Ovary (tissue), 9 donors: ENCODE data around the gene CEBPG. TPM values are rescaled to one million over a fixed set of nuclear protein-coding genes. Genes with fewer than 3 reads are reported as not detected.

Source experiments
- DNase-seq, 5 donors: peaks; one replicate each; pipeline ENCODE4 v3.0.0-alpha.2; 2019 to 2020
- H3K27ac ChIP-seq, 2 donors: fragments of 200-600 bp; one replicate each; pipeline versions ENCODE4 v1.5.1 to v1.8.0; 2019 to 2022
- H3K27me3 ChIP-seq: fragments of 200-600 bp; one replicate; pipeline ENCODE4 v1.8.0; 2022
- H3K36me3 ChIP-seq: fragments of 200-600 bp; sonication (generic); one replicate; pipeline ENCODE4 v1.5.1; 2019
- H3K4me1 ChIP-seq: one replicate; pipeline ENCODE4 v1.8.1; 2013; ENCODE audit warnings: mild to moderate bottlenecking, moderate library complexity; ENCODE audit not compliant: insufficient read depth
- H3K4me3 ChIP-seq: fragments of 200-600 bp; sonication (generic); one replicate; pipeline ENCODE4 v1.5.1; 2017
- H3K9me3 ChIP-seq, 2 donors: fragments of 200-600 bp in 1 of 2; sonication (generic) in 1 of 2; one replicate each; pipeline versions ENCODE4 v1.5.1 to v1.8.1; 2013 to 2019; ENCODE audit warnings: mild to moderate bottlenecking in 1 of 2, moderate library complexity in 1 of 2
- CTCF ChIP-seq, 3 donors: fragments of 450-650 bp in 2 of 3; fragments of 200-600 bp in 1 of 3; IDR thresholded peaks; one replicate each; pipeline versions ENCODE4 v1.5.1 to v1.8.0; 2016 to 2022; ENCODE audit warnings: antibody characterized with exemption in 3 of 3, mild to moderate bottlenecking in 1 of 3
- EP300 ChIP-seq: sonication (generic); formaldehyde crosslinking; IDR thresholded peaks from one replicate; pipeline ENCODE4 v1.6.1; 2017; ENCODE audit warnings: antibody characterized with exemption
- POLR2A ChIP-seq: fragments of 450-650 bp; IDR thresholded peaks from one replicate; pipeline ENCODE4 v1.6.1; 2017; ENCODE audit warnings: antibody characterized with exemption, mild to moderate bottlenecking, moderate library complexity
- WGBS, 3 donors: extraction: QIAGEN DNeasy Blood & Tissue Kit in 1 of 3; methylation state at CpG; one replicate each; pipeline versions ENCODE4 v1.1.5 to v1.1.7; 2013 to 2017; 5-methylcytosine and 5-hydroxymethylcytosine counted together
- intact Hi-C, 4 donors: fragments of 100-400 bp; cut with DNase I; formaldehyde crosslinking; loops; one replicate each; pipeline versions ENCODE4 v1.11.0 to v1.15.1; 2022 to 2023
- polyA plus RNA-seq, 2 donors: library from polyadenylated mRNA; stranded (reverse); fragments of 200-250 nt in 1 of 2; fragments of 350-450 nt in 1 of 2; fragmentation: Illumina TruSeq in 1 of 2; extraction: RNeasy Lipid Tissue Mini Kit (QIAGEN cat#74804) in 1 of 2; gene quantifications; one replicate each; pipeline ENCODE4 v1.2.3, GENCODE V29; 2013 to 2014
- total RNA-seq, 7 donors: library from RNA; depleted of rRNA in 2 of 7; stranded (reverse); fragments of >200 nt in 2 of 7; fragmentation: NEBNext Ultra II Directional in 3 of 7; extraction: Animal tissue kit (Norgen Biotek cat#: 25700) in 3 of 7; gene quantifications; one replicate each; pipeline versions ENCODE4 v1.1.0 to v1.2.4, GENCODE V29; 2016 to 2023
- donor health status: DM: no; HTN: no; CAD: no; lungs with moderate emphysema.
- donor health status: DM: no; HTN: no; CAD: no.
- donor health status: Bipolar disorder and iron deficiency.
- donor health status: DM: yes; HTN: yes; CAD: no.
- donor health status: DM: no; HTN: no; CAD: no.
- donor health status: DM: yes; HTN: yes; CAD: no.

The CEBPG gene
- total and polyA plus RNA-seq, 9 donors = 5.6 to 54.6 (median 12.0) TPM

GRCh38 chr19:33329736-33330135 is 43.8 kb upstream of the CEBPG start:
- Histone ChIP-seq H3K36me3 (no peaks in the 10 kb centered on the region), H3K27me3 (no peaks in the 10 kb centered on the region), H3K27ac (no peak overlapping the region), H3K4me1 (no peaks in the 10 kb centered on the region), H3K4me3 (no peak overlapping the region), H3K9me3 (no peaks in the 10 kb centered on the region)
- 69 to 81% (median 80%) methylated on average over 4 of the region's 4 CpGs for WGBS, 3 donors
- no peak for TF ChIP-seq EP300
- TF ChIP-seq CTCF (IDR thresholded peaks at IDR 0.05) = no peak
- no peak for TF ChIP-seq POLR2A
- intact Hi-C loops = no loop called here
- no peak for DNase-seq

GRCh38 chr19:33332248-33332647 is 41.3 kb upstream of the CEBPG start:
- 83 to 84% (median 83%) methylated on average over 5 of the region's 5 CpGs for WGBS, 3 donors
- no peaks in the 10 kb centered on the region for H3K9me3 ChIP-seq

GRCh38 chr19:33333151-33333550 is 40.4 kb upstream of the CEBPG start:
- Histone ChIP-seq H3K36me3 (no peaks in the 10 kb centered on the region), H3K9me3 (no peaks in the 10 kb centered on the region), H3K4me1 (no peaks in the 10 kb centered on the region), H3K27ac (no peak overlapping the region), H3K27me3 (no peaks in the 10 kb centered on the region), H3K4me3 (no peak overlapping the region)
- 89 to 96% (median 95%) methylated on average over 4 of the region's 4 CpGs for WGBS, 3 donors
- intact Hi-C loops = no loop called here
- TF ChIP-seq POLR2A (no peak), EP300 (no peak), CTCF (IDR thresholded peaks at IDR 0.05) (no peak)
- DNase-seq = no peak

More at GRCh38 chr19:33332248-33332647, 41.3 kb upstream of the CEBPG start:
- H3K36me3 ChIP-seq = no peaks in the 10 kb centered on the region
- intact Hi-C loops = no loop called here
- no peak overlapping the region for H3K4me3 ChIP-seq
- no peaks in the 10 kb centered on the region for H3K27me3 ChIP-seq
- no peak overlapping the region for H3K27ac ChIP-seq
- H3K4me1 ChIP-seq = no peaks in the 10 kb centered on the region
- no peak for TF ChIP-seq POLR2A
- no peak for TF ChIP-seq CTCF (IDR thresholded peaks at IDR 0.05)
- TF ChIP-seq EP300 = no peak
- DNase-seq = no peak

GRCh38 chr19:33333642-33334041 is 39.9 kb upstream of the CEBPG start:
- no peak overlapping the region for H3K27ac ChIP-seq
- TF ChIP-seq CTCF (IDR thresholded peaks at IDR 0.05) (no peak), POLR2A (no peak), EP300 (no peak)
- no peaks in the 10 kb centered on the region for H3K9me3 ChIP-seq
- intact Hi-C loops = no loop called here
- no peaks in the 10 kb centered on the region for H3K4me1 ChIP-seq
- no peaks in the 10 kb centered on the region for H3K36me3 ChIP-seq
- DNase-seq = no peak
- H3K4me3 ChIP-seq = no peak overlapping the region
- 66 to 86% (median 71%) methylated on average over 3 of the region's 3 CpGs for WGBS, 3 donors
- H3K27me3 ChIP-seq = no peaks in the 10 kb centered on the region

GRCh38 chr19:33334271-33334670 is 39.2 kb upstream of the CEBPG start:
- no peaks in the 10 kb centered on the region for H3K9me3 ChIP-seq
- H3K27ac ChIP-seq = no peak overlapping the region
- intact Hi-C loops = no loop called here
- H3K4me1 ChIP-seq = no peaks in the 10 kb centered on the region
- no peak overlapping the region for H3K4me3 ChIP-seq
- H3K36me3 ChIP-seq = no peaks in the 10 kb centered on the region
- no peak for DNase-seq
- H3K27me3 ChIP-seq = no peaks in the 10 kb centered on the region
- TF ChIP-seq CTCF (IDR thresholded peaks at IDR 0.05) = no peak
- TF ChIP-seq EP300 = no peak
- no peak for TF ChIP-seq POLR2A
- 78 to 86% (median 84%) methylated on average over 3 of the region's 3 CpGs for WGBS, 3 donors
